KOPT-K1 (cell line): ENCODE results near the gene SAMD4B.
"Not testable (repeated sequence)": the region's sequence is repeated elsewhere in the genome, so short reads cannot be mapped to it uniquely, and the experiment has no call there.

ENCODE experiments used
- H3K27ac ChIP-seq: fragments of 200-600 bp; sonication (generic); 2 replicates; pipeline ENCODE4 v1.5.1; 2016; ENCODE audit warnings: antibody characterized with exemption, mild to moderate bottlenecking, low read depth, low read length; ENCODE audit not compliant: poor library complexity, severe bottlenecking
- H3K36me3 ChIP-seq: fragments of 200-600 bp; sonication (generic); 2 replicates; pipeline ENCODE4 v1.5.1; 2017; ENCODE audit warnings: antibody characterized with exemption, mild to moderate bottlenecking, low read length, moderate library complexity; ENCODE audit not compliant: insufficient read depth
- H3K9me3 ChIP-seq: fragments of 200-600 bp; sonication (generic); 2 replicates; pipeline ENCODE4 v1.5.1; 2017; ENCODE audit warnings: antibody characterized with exemption, low read length, mild to moderate bottlenecking; ENCODE audit not compliant: insufficient read depth, poor library complexity, severe bottlenecking

The SAMD4B gene

GRCh38 chr19:39321117-39321831 is 20.9 kb upstream of the SAMD4B start:
- no peaks in the 10 kb centered on the region for H3K36me3 ChIP-seq
- H3K9me3 ChIP-seq = no peaks in the 10 kb centered on the region
- no peak overlapping the region for H3K27ac ChIP-seq

GRCh38 chr19:39321832-39322176 is 20.4 kb upstream of the SAMD4B start:
- Histone ChIP-seq H3K9me3 (no peaks in the 10 kb centered on the region), H3K36me3 (peaks cover under 1% of the 10 kb centered on the region), H3K27ac (no peak overlapping the region)

GRCh38 chr19:39324242-39324842 is 17.9 kb upstream of the SAMD4B start:
- no peaks in the 10 kb centered on the region for H3K9me3 ChIP-seq
- no peak overlapping the region for H3K27ac ChIP-seq
- peaks cover 26% of the 10 kb centered on the region for H3K36me3 ChIP-seq

- Histone ChIP-seq H3K9me3 (no peaks in the 10 kb centered on the region), H3K27ac (no peak overlapping the region), H3K36me3 (peaks cover 42% of the 10 kb centered on the region)
These were observed 16.2 kb upstream of the SAMD4B start for GRCh38 chr19:39325778-39326665.

GRCh38 chr19:39327363-39328045 is 14.7 kb upstream of the SAMD4B start:
- Histone ChIP-seq H3K9me3 (no peaks in the 10 kb centered on the region), H3K27ac (no peak overlapping the region), H3K36me3 (peaks cover 52% of the 10 kb centered on the region)

GRCh38 chr19:39328046-39328705 is 14.0 kb upstream of the SAMD4B start:
- H3K27ac ChIP-seq = no peak overlapping the region
- no peaks in the 10 kb centered on the region for H3K9me3 ChIP-seq
- H3K36me3 ChIP-seq = peaks cover 58% of the 10 kb centered on the region

GRCh38 chr19:39329948-39330347 is 12.3 kb upstream of the SAMD4B start:
- Histone ChIP-seq H3K9me3 (no peaks in the 10 kb centered on the region), H3K27ac (no peak overlapping the region), H3K36me3 (peaks cover 69% of the 10 kb centered on the region)

GRCh38 chr19:39332293-39332692 is 9.9 kb upstream of the SAMD4B start:
- H3K36me3 ChIP-seq = peaks cover 63% of the 10 kb centered on the region
- H3K27ac ChIP-seq = no peak overlapping the region
- H3K9me3 ChIP-seq = no peaks in the 10 kb centered on the region

- not testable (repeated sequence) for H3K9me3 ChIP-seq, H3K27ac ChIP-seq
- peaks cover 59% of the 10 kb centered on the region for H3K36me3 ChIP-seq
These were observed 9.5 kb upstream of the SAMD4B start for GRCh38 chr19:39332738-39333137.

GRCh38 chr19:39333507-39333906 is 8.7 kb upstream of the SAMD4B start:
- H3K27ac ChIP-seq = no peak overlapping the region
- H3K36me3 ChIP-seq = peaks cover 52% of the 10 kb centered on the region
- H3K9me3 ChIP-seq = no peaks in the 10 kb centered on the region

- H3K27ac ChIP-seq = peak overlapping the region; percentile 99
- peaks cover 42% of the 10 kb centered on the region for H3K36me3 ChIP-seq
- H3K9me3 ChIP-seq = no peaks in the 10 kb centered on the region
These were observed 7.7 kb upstream of the SAMD4B start for GRCh38 chr19:39334444-39334976.

GRCh38 chr19:39335168-39335548 is 7.1 kb upstream of the SAMD4B start:
- Histone ChIP-seq H3K27ac (peak overlapping the region; percentile 99), H3K9me3 (no peaks in the 10 kb centered on the region), H3K36me3 (peaks cover 35% of the 10 kb centered on the region; the same call in 1 of the 2 replicates)

- no peaks in the 10 kb centered on the region for H3K9me3 ChIP-seq
- H3K36me3 ChIP-seq = peaks cover 22% of the 10 kb centered on the region; the same call in 1 of the 2 replicates
- H3K27ac ChIP-seq = peak overlapping the region; percentile 99
These were observed 5.7 kb upstream of the SAMD4B start for GRCh38 chr19:39336483-39336882.

GRCh38 chr19:39339674-39340073 is 2.5 kb upstream of the SAMD4B start:
- H3K27ac ChIP-seq = no peak overlapping the region
- no peaks in the 10 kb centered on the region for H3K36me3 ChIP-seq
- no peaks in the 10 kb centered on the region for H3K9me3 ChIP-seq
